ENCODE measurements around the gene PIP5K1C.

Gene PIP5K1C

GRCh38 chr19:3698386-3698950 is 1.8 kb downstream of the PIP5K1C start:
- Histone ChIP-seq H3K36me3 (replicated peaks) (peaks cover 3% of the 10 kb centered on the region), H3K27me3 (replicated peaks) (no peaks in the 10 kb centered on the region), H3K27ac (no peak overlapping the region), H3K4me3 (ENCODE audit: low read depth, low read length) (peak overlapping the region; percentile 26)
- TF ChIP-seq CTCF (IDR thresholded peaks at IDR 0.05; ENCODE audit: low read depth, low read length, missing control alignments): no peak
- in situ Hi-C loops (cut with HindIII; ENCODE audit: low pct_ligation_motif_present, low sequenced_read_pairs): no loop called here
- no peak for DNase-seq

DNA sequence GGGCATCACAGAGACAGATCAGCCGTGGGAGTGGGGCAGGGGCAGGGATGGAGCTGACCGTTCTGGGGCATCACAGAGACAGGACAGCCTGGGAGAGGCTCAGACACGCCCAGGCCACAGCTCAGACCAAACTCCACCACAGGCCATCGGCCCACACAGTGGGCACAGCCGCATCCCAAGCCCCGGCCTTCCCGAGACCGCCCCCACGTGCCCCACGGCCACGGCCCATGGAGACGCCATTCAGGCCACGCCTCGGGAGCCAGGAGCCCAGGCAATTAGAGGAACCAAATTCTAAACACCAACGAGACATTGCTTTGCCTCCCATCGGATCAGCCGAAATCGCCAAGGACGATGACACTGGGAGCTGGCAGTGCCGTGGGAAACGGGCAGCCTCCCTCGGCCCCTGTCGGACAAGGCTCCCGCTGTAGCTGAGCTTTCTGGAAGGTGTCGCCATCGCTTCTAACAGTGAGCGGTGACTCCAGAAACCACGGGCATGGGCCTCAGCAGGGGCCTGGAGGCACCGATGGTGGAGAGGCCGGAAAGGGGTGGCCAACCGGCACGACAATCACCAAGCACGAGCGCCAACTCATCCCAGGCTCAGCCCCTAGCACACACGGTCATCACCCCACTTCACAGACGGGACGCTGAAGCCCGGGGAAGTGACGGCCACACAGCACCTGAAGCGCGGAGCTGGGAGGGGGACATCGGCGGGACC is 2.4 kb downstream of the PIP5K1C start:
- Histone ChIP-seq H3K27ac (no peak overlapping the region), H3K36me3 (replicated peaks) (peaks cover 3% of the 10 kb centered on the region), H3K27me3 (replicated peaks) (no peaks in the 10 kb centered on the region), H3K4me3 (ENCODE audit: low read depth, low read length) (no peak overlapping the region)
- in situ Hi-C loops (cut with HindIII; ENCODE audit: low pct_ligation_motif_present, low sequenced_read_pairs): no loop called here
- DNase-seq: no peak
- no peak for TF ChIP-seq CTCF (IDR thresholded peaks at IDR 0.05; ENCODE audit: low read depth, low read length, missing control alignments)

DNA sequence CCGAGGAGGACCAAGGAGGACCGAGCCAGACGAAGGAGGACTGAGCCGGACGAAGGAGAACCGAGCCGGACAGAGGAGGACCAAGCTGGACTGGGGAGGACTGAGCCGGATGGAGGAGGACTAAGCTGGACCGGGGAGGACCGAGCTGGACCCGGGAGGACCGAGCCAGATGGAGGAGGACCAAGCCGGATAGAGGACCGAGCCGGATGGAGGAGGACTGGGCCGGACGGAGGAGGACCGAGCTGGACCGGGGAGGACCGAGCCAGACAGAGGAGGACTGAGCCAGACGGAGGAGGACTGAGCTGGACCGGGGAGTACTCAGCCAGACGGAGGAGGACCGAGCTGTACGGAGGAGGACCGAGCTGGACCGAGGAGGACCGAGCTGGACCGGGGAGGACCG is 3.2 kb downstream of the PIP5K1C start:
- Histone ChIP-seq H3K27me3 (replicated peaks) (no peaks in the 10 kb centered on the region), H3K4me3 (ENCODE audit: low read depth, low read length) (no peak overlapping the region), H3K27ac (no peak overlapping the region), H3K36me3 (replicated peaks) (peaks cover 3% of the 10 kb centered on the region)
- in situ Hi-C loops (cut with HindIII; ENCODE audit: low pct_ligation_motif_present, low sequenced_read_pairs): no loop called here
- no peak for DNase-seq
- no peak for TF ChIP-seq CTCF (IDR thresholded peaks at IDR 0.05; ENCODE audit: low read depth, low read length, missing control alignments)

DNA sequence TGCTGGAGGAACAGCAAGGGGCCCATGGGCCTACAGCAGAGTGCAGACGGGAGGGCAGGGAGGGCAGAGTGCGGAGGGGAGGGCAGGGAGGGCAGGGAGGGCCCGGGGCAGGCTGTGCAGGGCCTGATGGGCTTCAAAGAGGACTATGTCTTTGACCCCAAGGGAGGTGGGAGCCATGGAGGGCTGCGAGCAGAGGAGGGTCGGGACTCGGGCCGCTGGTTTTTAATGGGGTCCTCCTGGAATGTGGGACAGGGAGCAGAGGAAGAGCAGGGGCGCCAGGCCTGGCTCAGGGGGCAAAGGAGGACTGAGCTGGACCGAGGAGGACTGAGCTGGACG is 3.6 kb downstream of the PIP5K1C start:
- in situ Hi-C loops (cut with HindIII; ENCODE audit: low pct_ligation_motif_present, low sequenced_read_pairs): no loop called here
- no peak overlapping the region for H3K27ac ChIP-seq
- DNase-seq: no peak
- H3K36me3 ChIP-seq (replicated peaks): peaks cover 3% of the 10 kb centered on the region
- no peaks in the 10 kb centered on the region for H3K27me3 ChIP-seq (replicated peaks)
- TF ChIP-seq CTCF (IDR thresholded peaks at IDR 0.05; ENCODE audit: low read depth, low read length, missing control alignments): no peak
- no peak overlapping the region for H3K4me3 ChIP-seq (ENCODE audit: low read depth, low read length)

GRCh38 chr19:3695986-3696659 is 4.1 kb downstream of the PIP5K1C start:
- in situ Hi-C loops (cut with HindIII; ENCODE audit: low pct_ligation_motif_present, low sequenced_read_pairs): no loop called here
- DNase-seq: no peak
- Histone ChIP-seq H3K4me3 (ENCODE audit: low read depth, low read length) (no peak overlapping the region), H3K36me3 (replicated peaks) (peaks cover 3% of the 10 kb centered on the region), H3K27me3 (replicated peaks) (no peaks in the 10 kb centered on the region), H3K27ac (no peak overlapping the region)
- TF ChIP-seq CTCF (IDR thresholded peaks at IDR 0.05; ENCODE audit: low read depth, low read length, missing control alignments): no peak
